ENCODE data around the gene EDAR.

EDAR gene

GRCh38 chr2:108937367-108938017 lies 51.5 kb downstream of the EDAR start:
- no peak for DNase-seq

GRCh38 chr2:108936866-108937265 lies 52.2 kb downstream of the EDAR start:
- DNase-seq, result no peak

- DNase-seq, result no peak
Observed at GRCh38 chr2:108936076-108936864, 52.8 kb downstream of the EDAR start.

- DNase-seq, result no peak
Observed at GRCh38 chr2:108935271-108935741, 53.7 kb downstream of the EDAR start.

GRCh38 chr2:108934583-108935245 lies 54.3 kb downstream of the EDAR start:
- DNase-seq, result no peak

GRCh38 chr2:108934151-108934550 lies 54.9 kb downstream of the EDAR start:
- no peak for DNase-seq

GRCh38 chr2:108933691-108934117 lies 55.3 kb downstream of the EDAR start:
- no peak for DNase-seq

- DNase-seq, result no peak
Observed at GRCh38 chr2:108932736-108933332, 56.2 kb downstream of the EDAR start.

- DNase-seq, result no peak
Observed at GRCh38 chr2:108931372-108931771, 57.6 kb downstream of the EDAR start.

GRCh38 chr2:108929807-108930425 lies 59.1 kb downstream of the EDAR start:
- DNase-seq, result no peak

GRCh38 chr2:108928660-108929377 lies 60.2 kb downstream of the EDAR start:
- DNase-seq, result no peak

- DNase-seq, result peak; percentile 12 to 23
Observed at GRCh38 chr2:108927936-108928659, 60.9 kb downstream of the EDAR start.

GRCh38 chr2:108927405-108927804 lies 61.6 kb downstream of the EDAR start:
- DNase-seq, result no peak

- no peak for DNase-seq
Observed at GRCh38 chr2:108926561-108927380, 62.2 kb downstream of the EDAR start.

GRCh38 chr2:108925735-108926134 lies 63.3 kb downstream of the EDAR start:
- DNase-seq, result no peak

- DNase-seq, result no peak
Observed at GRCh38 chr2:108925286-108925685, 63.7 kb downstream of the EDAR start.

- no peak for DNase-seq
Observed at GRCh38 chr2:108924580-108925251, 64.3 kb downstream of the EDAR start.

- no peak for DNase-seq
Observed at GRCh38 chr2:108923736-108924579, 65.1 kb downstream of the EDAR start.

All from AML-193 (cell line).